PC-9 (cell line): ENCODE results near the gene STYXL1. TPM values are rescaled to one million over a fixed set of nuclear protein-coding genes. Genes with fewer than 3 reads are reported as not detected.

Source experiments
- BruUV-seq: library from RNA; stranded (reverse); fragments of 400-500 nt; replicated peaks from 2 replicates; lab custom pipeline; 2021; lab: Mats Ljungman, UMichigan
- CTCF ChIA-PET: fragments of 300-600 bp; sonication (Branson Sonifier 250); formaldehyde crosslinking; loops from one replicate; lab custom pipeline; 2022; ENCODE audit warnings: antibody characterized with exemption; lab: Charles Lee
- POLR2A ChIA-PET: fragments of 300-600 bp; sonication (Branson Sonifier 250); formaldehyde crosslinking; loops from one replicate; lab custom pipeline; 2022; ENCODE audit warnings: antibody characterized with exemption; ENCODE audit not compliant: unreplicated experiment; lab: Charles Lee
- DNase-seq, 2 experiments: peaks; one replicate each; pipeline versions ENCODE4 v3.0.0 to v3.0.0-alpha.2; 2015 to 2022; ENCODE audit warnings: mixed read lengths in 1 of 2
- H2AFZ ChIP-seq: fragments of 200-600 bp; sonication (generic); 2 replicates; pipeline ENCODE4 v1.8.1; 2017; ENCODE audit warnings: antibody characterized with exemption
- H3F3A ChIP-seq: fragments of 200-600 bp; sonication (generic); 2 replicates; pipeline ENCODE4 v1.8.1; 2017; ENCODE audit warnings: antibody characterized with exemption, mild to moderate bottlenecking, low read depth; ENCODE audit not compliant: insufficient read depth
- H3K27ac ChIP-seq: fragments of 200-600 bp; sonication (generic); 2 replicates; pipeline ENCODE4 v1.6.1; 2016; ENCODE audit warnings: mixed run types
- H3K27me3 ChIP-seq: fragments of 200-600 bp; sonication (generic); 2 replicates; pipeline ENCODE4 v1.6.1; 2016; ENCODE audit warnings: low read depth, mixed run types; ENCODE audit not compliant: insufficient read depth
- H3K36me3 ChIP-seq: fragments of 200-600 bp; sonication (generic); 2 replicates; pipeline ENCODE4 v1.6.1; 2016; ENCODE audit warnings: low read depth, mixed run types
- H3K4me1 ChIP-seq: fragments of 200-600 bp; sonication (generic); replicated peaks from 2 replicates; pipeline ENCODE4 v1.6.1; 2016; ENCODE audit warnings: mixed run types; ENCODE audit not compliant: insufficient read depth
- H3K4me2 ChIP-seq: fragments of 200-600 bp; sonication (generic); 2 replicates; pipeline ENCODE4 v1.6.1; 2017; ENCODE audit warnings: mixed run types
- H3K4me3 ChIP-seq: fragments of 200-600 bp; sonication (generic); 2 replicates; pipeline ENCODE4 v1.6.1; 2016; ENCODE audit warnings: mixed run types
- H3K79me2 ChIP-seq: fragments of 200-600 bp; sonication (generic); 2 replicates; pipeline ENCODE4 v1.6.1; 2017; ENCODE audit warnings: low read depth, mixed run types
- H3K9me2 ChIP-seq: fragments of 200-600 bp; sonication (generic); 2 replicates; pipeline ENCODE4 v1.8.1; 2017; ENCODE audit warnings: mild to moderate bottlenecking; ENCODE audit not compliant: insufficient read depth
- H3K9me3 ChIP-seq: fragments of 200-600 bp; sonication (generic); 2 replicates; pipeline ENCODE4 v1.8.1; 2016; ENCODE audit warnings: low read depth; ENCODE audit not compliant: insufficient read depth
- H4K20me1 ChIP-seq: fragments of 200-600 bp; sonication (generic); 2 replicates; pipeline ENCODE4 v1.8.1; 2017; ENCODE audit not compliant: insufficient read depth
- EZH2 ChIP-seq: fragments of 200-600 bp; sonication (generic); IDR thresholded peaks from 2 replicates; pipeline ENCODE4 v1.8.0; 2017; ENCODE audit warnings: antibody characterized with exemption, low read depth
- intact Hi-C: fragments of 100-400 bp; cut with micrococcal nuclease; formaldehyde crosslinking; loops from one replicate; pipeline ENCODE4 v1.10.0; 2022; ENCODE audit not compliant: unreplicated experiment
- total RNA-seq: library from RNA; stranded (reverse); gene quantifications from 2 replicates; pipeline ENCODE4 v1.2.3, GENCODE V29; 2021
- TF ChIP-seq, protein P1 (sequence below): fragments of 200-600 bp; sonication (generic); conservative IDR thresholded peaks from 2 replicates; pipeline ENCODE4 v1.6.1; 2017; ENCODE audit warnings: mixed run types, antibody characterized with exemption, mild to moderate bottlenecking, moderate library complexity

STYXL1 gene
- total RNA-seq, 1 experiment from 2014 or later = 77.7 TPM

GRCh38 chr7:75986147-75986781, 61.5 kb downstream of the STYXL1 start:
- no peaks in the 10 kb centered on the region for H3K79me2 ChIP-seq
- no peak for TF ChIP-seq EZH2
- no peak overlapping the region for H3K27ac ChIP-seq
- intact Hi-C loops = no loop called here
- ChIA-PET CTCF (no interaction called here), POLR2A (no interaction called here)
- H3K4me2 ChIP-seq = no peak overlapping the region
- no peaks in the 10 kb centered on the region for H3K36me3 ChIP-seq
- H4K20me1 ChIP-seq = no peaks in the 10 kb centered on the region; the same call in 1 of the 2 replicates
- H3K9me3 ChIP-seq = no peaks in the 10 kb centered on the region
- no peaks in the 10 kb centered on the region for H3K27me3 ChIP-seq
- no peak for DNase-seq
- BruUV-seq = no TSS peak
- no peaks in the 10 kb centered on the region for H3K9me2 ChIP-seq
- H3K4me1 ChIP-seq = peaks cover 18% of the 10 kb centered on the region
- H3F3A ChIP-seq = peaks cover 6% of the 10 kb centered on the region; the same call in 1 of the 2 replicates
- no peak overlapping the region for H3K4me3 ChIP-seq
- no peak overlapping the region for H2AFZ ChIP-seq

- Histone ChIP-seq H3K9me3 (no peaks in the 10 kb centered on the region), H3K4me3 (no peak overlapping the region), H3K9me2 (no peaks in the 10 kb centered on the region), H3K4me1 (peaks cover 12% of the 10 kb centered on the region), H3K79me2 (no peaks in the 10 kb centered on the region), H3F3A (peaks cover 6% of the 10 kb centered on the region; the same call in 1 of the 2 replicates), H3K27ac (no peak overlapping the region), H3K27me3 (no peaks in the 10 kb centered on the region), H4K20me1 (no peaks in the 10 kb centered on the region; the same call in 1 of the 2 replicates), H3K4me2 (no peak overlapping the region), H2AFZ (no peak overlapping the region), H3K36me3 (no peaks in the 10 kb centered on the region)
- TF ChIP-seq, protein P1, sequence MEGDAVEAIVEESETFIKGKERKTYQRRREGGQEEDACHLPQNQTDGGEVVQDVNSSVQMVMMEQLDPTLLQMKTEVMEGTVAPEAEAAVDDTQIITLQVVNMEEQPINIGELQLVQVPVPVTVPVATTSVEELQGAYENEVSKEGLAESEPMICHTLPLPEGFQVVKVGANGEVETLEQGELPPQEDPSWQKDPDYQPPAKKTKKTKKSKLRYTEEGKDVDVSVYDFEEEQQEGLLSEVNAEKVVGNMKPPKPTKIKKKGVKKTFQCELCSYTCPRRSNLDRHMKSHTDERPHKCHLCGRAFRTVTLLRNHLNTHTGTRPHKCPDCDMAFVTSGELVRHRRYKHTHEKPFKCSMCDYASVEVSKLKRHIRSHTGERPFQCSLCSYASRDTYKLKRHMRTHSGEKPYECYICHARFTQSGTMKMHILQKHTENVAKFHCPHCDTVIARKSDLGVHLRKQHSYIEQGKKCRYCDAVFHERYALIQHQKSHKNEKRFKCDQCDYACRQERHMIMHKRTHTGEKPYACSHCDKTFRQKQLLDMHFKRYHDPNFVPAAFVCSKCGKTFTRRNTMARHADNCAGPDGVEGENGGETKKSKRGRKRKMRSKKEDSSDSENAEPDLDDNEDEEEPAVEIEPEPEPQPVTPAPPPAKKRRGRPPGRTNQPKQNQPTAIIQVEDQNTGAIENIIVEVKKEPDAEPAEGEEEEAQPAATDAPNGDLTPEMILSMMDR = no peak
- TF ChIP-seq EZH2 = no peak
- POLR2A ChIA-PET = no interaction called here
- intact Hi-C loops = no loop called here
- CTCF ChIA-PET = interaction anchor here (0.7 kb wide), 1 partner anchor 236 kb away, joined by 7 read pairs; no protein-coding TSS in a partner anchor
- DNase-seq = no peak
- BruUV-seq = TSS peak; percentile 25
These were observed 62.2 kb downstream of the STYXL1 start for GRCh38 chr7:75985518-75986146.

DNA sequence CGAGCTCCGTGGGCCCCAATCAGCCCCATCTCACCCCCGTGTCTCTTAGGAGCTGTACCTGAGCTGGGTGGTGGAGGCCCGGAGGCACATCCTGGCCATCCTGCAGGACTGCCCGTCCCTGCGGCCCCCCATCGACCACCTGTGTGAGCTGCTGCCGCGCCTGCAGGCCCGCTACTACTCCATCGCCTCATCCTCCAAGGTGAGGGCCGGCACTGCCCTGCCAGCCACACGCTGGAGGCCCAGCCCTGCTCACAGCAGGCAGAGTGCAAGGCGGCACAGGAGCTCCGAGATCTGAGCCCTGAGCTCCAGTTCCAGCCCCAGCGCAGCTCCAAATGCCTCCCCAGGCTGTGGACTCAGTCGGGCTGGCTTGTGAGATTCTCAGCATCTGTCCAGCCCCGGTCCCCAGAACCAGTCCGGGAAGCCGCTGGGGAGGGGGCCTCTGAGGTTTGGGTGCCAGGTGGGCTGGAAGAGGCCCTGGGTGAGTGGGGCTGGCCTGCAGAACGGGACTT, 62.7 kb downstream of the STYXL1 start:
- Histone ChIP-seq H2AFZ (no peak overlapping the region), H3F3A (peaks cover 6% of the 10 kb centered on the region; the same call in 1 of the 2 replicates), H4K20me1 (no peaks in the 10 kb centered on the region; the same call in 1 of the 2 replicates), H3K4me1 (0 out of 2 replicates have a peak, but pooled peaks cover 6% of the 10 kb centered on the region), H3K9me3 (no peaks in the 10 kb centered on the region), H3K4me3 (no peak overlapping the region), H3K27ac (no peak overlapping the region), H3K36me3 (no peaks in the 10 kb centered on the region), H3K9me2 (no peaks in the 10 kb centered on the region), H3K4me2 (no peak overlapping the region), H3K27me3 (no peaks in the 10 kb centered on the region), H3K79me2 (no peaks in the 10 kb centered on the region)
- ChIA-PET CTCF (interaction anchor here (0.7 kb wide), 1 partner anchor 237 kb away, joined by 7 read pairs; no protein-coding TSS in a partner anchor), POLR2A (no interaction called here)
- intact Hi-C loops = no loop called here
- DNase-seq = no peak
- TF ChIP-seq EZH2 = no peak
- TF ChIP-seq, protein P1 = no peak
- BruUV-seq = no TSS peak
